Measurements from ENCODE around the gene BRD9. TPM values are rescaled to one million over a fixed set of nuclear protein-coding genes. Genes with fewer than 3 reads are reported as not detected.

The BRD9 gene
- total RNA-seq, 5 donors from 2014 or later (not counting 1 experiment from before 2014, with no cell fraction given) = 78.3 to 127 (median 83.0) TPM

GRCh38 chr5:923281-923873 lies 30.8 kb upstream of the BRD9 start:
- Histone ChIP-seq H3K9me3 (no peaks in the 10 kb centered on the region), H3K27me3 (replicated peaks in 1 of 2; ENCODE audit: control insufficient read depth in 2 of 2, extremely low read depth in 1 of 2, insufficient read depth in 2 of 2, low read length in 1 of 2) (peaks cover 2 to 22% of the 10 kb centered on the region in 2 experiments), H3K36me3 (ENCODE audit: control insufficient read depth in 2 of 2, extremely low read depth in 1 of 2, insufficient read depth in 1 of 2, low read length in 1 of 2) (no peaks in the 10 kb centered on the region), H3K4me3 (ENCODE audit: control insufficient read depth in 1 of 2, extremely low read depth in 1 of 2, low read length in 1 of 2) (no peak overlapping the region), H3K4me1 (ENCODE audit: control insufficient read depth in 1 of 2, extremely low read depth in 1 of 2, insufficient read depth in 2 of 2, low read length in 2 of 2) (peaks cover 2 to 10% of the 10 kb centered on the region in 2 experiments), H3K27ac (ENCODE audit: low read length) (no peak overlapping the region)
- no peak overlapping the region for H3K27ac Mint-ChIP-seq
- POLR2A ChIA-PET = no interaction called here
- H3K4me1 Mint-ChIP-seq = peaks cover 0 to 10% (median 6%) of the 10 kb centered on the region in 3 donors
- peaks cover 30 to 33% of the 10 kb centered on the region in 2 donors for H3K27me3 Mint-ChIP-seq
- CTCF ChIA-PET = interaction anchor here (0.8 to 1.5 kb wide), 5 partner anchors 87 to 734 kb away, joined by 3 to 4 read pairs (median 3); no protein-coding TSS in a partner anchor
- DNase-seq (peak; percentile 35 to 77 (median 59)), ATAC-seq (replicated peaks in 1 of 4) (peak; percentile 74 to 88 (median 81))
- H3K36me3 Mint-ChIP-seq = no peaks in the 10 kb centered on the region
- no peak overlapping the region for H3K4me3 Mint-ChIP-seq
- no peaks in the 10 kb centered on the region for H3K9me3 Mint-ChIP-seq
- WGBS (ENCODE audit: insufficient coverage) = 28% methylated on average over 15 of the region's 17 CpGs

GRCh38 chr5:922436-923280 lies 30.1 kb upstream of the BRD9 start:
- CTCF ChIA-PET = no interaction called here
- no peak for ATAC-seq (replicated peaks in 1 of 4)
- H3K9me3 ChIP-seq = no peaks in the 10 kb centered on the region

GRCh38 chr5:921456-922435 lies 29.1 kb upstream of the BRD9 start:
- Mint-ChIP-seq H3K27me3 (peaks cover 19 to 21% of the 10 kb centered on the region in 2 donors), H3K4me3 (no peak overlapping the region), H3K4me1 (peaks cover 0 to 6% (median 3%) of the 10 kb centered on the region in 3 donors), H3K9me3 (no peaks in the 10 kb centered on the region), H3K36me3 (no peaks in the 10 kb centered on the region), H3K27ac (no peak overlapping the region)
- no peak overlapping the region for H3K4me3 ChIP-seq (ENCODE audit: control insufficient read depth in 1 of 2, extremely low read depth in 1 of 2, low read length in 1 of 2)
- CTCF ChIA-PET = interaction anchor here in 1 of 2 donors (0.6 to 1.1 kb wide), 2 partner anchors 219 to 228 kb away, joined by 3 read pairs; no protein-coding TSS in a partner anchor
- H3K27ac ChIP-seq (ENCODE audit: low read length) = no peak overlapping the region
- WGBS (ENCODE audit: insufficient coverage) = 93% methylated on average over 8 of the region's 9 CpGs
- peaks cover 2 to 5% of the 10 kb centered on the region in 2 experiments for H3K4me1 ChIP-seq (ENCODE audit: control insufficient read depth in 1 of 2, extremely low read depth in 1 of 2, insufficient read depth in 2 of 2, low read length in 2 of 2)
- H3K27me3 ChIP-seq (replicated peaks in 1 of 2; ENCODE audit: control insufficient read depth in 2 of 2, extremely low read depth in 1 of 2, insufficient read depth in 2 of 2, low read length in 1 of 2) = peaks cover 2 to 15% of the 10 kb centered on the region in 2 experiments
- no peaks in the 10 kb centered on the region for H3K9me3 ChIP-seq
- POLR2A ChIA-PET = no interaction called here
- DNase-seq (no peak), ATAC-seq (replicated peaks in 1 of 4) (no peak)
- H3K36me3 ChIP-seq (ENCODE audit: control insufficient read depth in 2 of 2, extremely low read depth in 1 of 2, insufficient read depth in 1 of 2, low read length in 1 of 2) = no peaks in the 10 kb centered on the region

More at GRCh38 chr5:922436-923280, 30.1 kb upstream of the BRD9 start:
- DNase-seq = no peak
- Mint-ChIP-seq H3K4me3 (no peak overlapping the region), H3K4me1 (peaks cover 0 to 9% (median 6%) of the 10 kb centered on the region in 3 donors), H3K36me3 (no peaks in the 10 kb centered on the region), H3K27ac (no peak overlapping the region), H3K27me3 (peaks cover 25 to 26% of the 10 kb centered on the region in 2 donors), H3K9me3 (no peaks in the 10 kb centered on the region)
- H3K27ac ChIP-seq (ENCODE audit: low read length) = no peak overlapping the region
- POLR2A ChIA-PET = no interaction called here
- peaks cover 2 to 22% of the 10 kb centered on the region in 2 experiments for H3K27me3 ChIP-seq (replicated peaks in 1 of 2; ENCODE audit: control insufficient read depth in 2 of 2, extremely low read depth in 1 of 2, insufficient read depth in 2 of 2, low read length in 1 of 2)
- peaks cover 2 to 10% of the 10 kb centered on the region in 2 experiments for H3K4me1 ChIP-seq (ENCODE audit: control insufficient read depth in 1 of 2, extremely low read depth in 1 of 2, insufficient read depth in 2 of 2, low read length in 2 of 2)
- no peaks in the 10 kb centered on the region for H3K36me3 ChIP-seq (ENCODE audit: control insufficient read depth in 2 of 2, extremely low read depth in 1 of 2, insufficient read depth in 1 of 2, low read length in 1 of 2)
- WGBS (ENCODE audit: insufficient coverage) = 88% methylated on average over 17 of the region's 17 CpGs
- no peak overlapping the region for H3K4me3 ChIP-seq (ENCODE audit: control insufficient read depth in 1 of 2, extremely low read depth in 1 of 2, low read length in 1 of 2)

GRCh38 chr5:920321-920720 lies 27.7 kb upstream of the BRD9 start:
- no peak for ATAC-seq (replicated peaks in 1 of 4)
- POLR2A ChIA-PET = no interaction called here
- no peaks in the 10 kb centered on the region for H3K36me3 Mint-ChIP-seq

GRCh38 chr5:919356-920000 lies 26.9 kb upstream of the BRD9 start:
- H3K27ac Mint-ChIP-seq = no peak overlapping the region
- no peak for DNase-seq
- 96% methylated on average over 5 of the region's 9 CpGs for WGBS (ENCODE audit: insufficient coverage)
- no peaks in the 10 kb centered on the region for H3K4me1 Mint-ChIP-seq
- no peak overlapping the region for H3K4me3 Mint-ChIP-seq
- Histone ChIP-seq H3K27me3 (replicated peaks in 1 of 2; ENCODE audit: control insufficient read depth in 2 of 2, extremely low read depth in 1 of 2, insufficient read depth in 2 of 2, low read length in 1 of 2) (peaks cover 0 to 9% of the 10 kb centered on the region in 2 experiments), H3K4me3 (ENCODE audit: control insufficient read depth in 1 of 2, extremely low read depth in 1 of 2, low read length in 1 of 2) (no peak overlapping the region), H3K36me3 (ENCODE audit: control insufficient read depth in 2 of 2, extremely low read depth in 1 of 2, insufficient read depth in 1 of 2, low read length in 1 of 2) (no peaks in the 10 kb centered on the region), H3K4me1 (ENCODE audit: control insufficient read depth in 1 of 2, extremely low read depth in 1 of 2, insufficient read depth in 2 of 2, low read length in 2 of 2) (no peaks in the 10 kb centered on the region), H3K27ac (ENCODE audit: low read length) (no peak overlapping the region), H3K9me3 (no peaks in the 10 kb centered on the region)
- H3K27me3 Mint-ChIP-seq = peaks cover 1 to 5% of the 10 kb centered on the region in 2 donors
- no peaks in the 10 kb centered on the region for H3K9me3 Mint-ChIP-seq
- ATAC-seq (replicated peaks in 1 of 4) = no peak
- no peaks in the 10 kb centered on the region for H3K36me3 Mint-ChIP-seq
- CTCF ChIA-PET = no interaction called here
- POLR2A ChIA-PET = interaction anchor here in 1 of 2 donors (0.7 kb wide), 1 partner anchor 102 kb away, joined by 5 read pairs; no protein-coding TSS in a partner anchor

More at GRCh38 chr5:920321-920720, 27.7 kb upstream of the BRD9 start:
- Mint-ChIP-seq H3K4me1 (no peaks in the 10 kb centered on the region), H3K4me3 (no peak overlapping the region), H3K27me3 (peaks cover 5 to 8% of the 10 kb centered on the region in 2 donors), H3K27ac (no peak overlapping the region), H3K9me3 (no peaks in the 10 kb centered on the region)
- no peak overlapping the region for H3K4me3 ChIP-seq (ENCODE audit: control insufficient read depth in 1 of 2, extremely low read depth in 1 of 2, low read length in 1 of 2)
- no peaks in the 10 kb centered on the region for H3K36me3 ChIP-seq (ENCODE audit: control insufficient read depth in 2 of 2, extremely low read depth in 1 of 2, insufficient read depth in 1 of 2, low read length in 1 of 2)
- H3K27ac ChIP-seq (ENCODE audit: low read length) = no peak overlapping the region
- H3K27me3 ChIP-seq (replicated peaks in 1 of 2; ENCODE audit: control insufficient read depth in 2 of 2, extremely low read depth in 1 of 2, insufficient read depth in 2 of 2, low read length in 1 of 2) = peaks cover 0 to 9% of the 10 kb centered on the region in 2 experiments
- CTCF ChIA-PET = no interaction called here
- no peaks in the 10 kb centered on the region for H3K9me3 ChIP-seq
- 93% methylated on average over 3 of the region's 7 CpGs for whole genome bisulfite sequencing (ENCODE audit: insufficient coverage)
- DNase-seq = no peak
- H3K4me1 ChIP-seq (ENCODE audit: control insufficient read depth in 1 of 2, extremely low read depth in 1 of 2, insufficient read depth in 2 of 2, low read length in 2 of 2) = no peaks in the 10 kb centered on the region
